GM21723 (cell line): ENCODE measurements around the gene ACTA2.

ENCODE experiments used
- ATAC-seq: cut with Tn5 transposase; IDR thresholded peaks from one replicate; pipeline ENCODE4 v1.9.1; 2021; ENCODE audit warnings: mild to moderate bottlenecking, moderate library complexity; ENCODE audit not compliant: unreplicated experiment

The ACTA2 gene

DNA sequence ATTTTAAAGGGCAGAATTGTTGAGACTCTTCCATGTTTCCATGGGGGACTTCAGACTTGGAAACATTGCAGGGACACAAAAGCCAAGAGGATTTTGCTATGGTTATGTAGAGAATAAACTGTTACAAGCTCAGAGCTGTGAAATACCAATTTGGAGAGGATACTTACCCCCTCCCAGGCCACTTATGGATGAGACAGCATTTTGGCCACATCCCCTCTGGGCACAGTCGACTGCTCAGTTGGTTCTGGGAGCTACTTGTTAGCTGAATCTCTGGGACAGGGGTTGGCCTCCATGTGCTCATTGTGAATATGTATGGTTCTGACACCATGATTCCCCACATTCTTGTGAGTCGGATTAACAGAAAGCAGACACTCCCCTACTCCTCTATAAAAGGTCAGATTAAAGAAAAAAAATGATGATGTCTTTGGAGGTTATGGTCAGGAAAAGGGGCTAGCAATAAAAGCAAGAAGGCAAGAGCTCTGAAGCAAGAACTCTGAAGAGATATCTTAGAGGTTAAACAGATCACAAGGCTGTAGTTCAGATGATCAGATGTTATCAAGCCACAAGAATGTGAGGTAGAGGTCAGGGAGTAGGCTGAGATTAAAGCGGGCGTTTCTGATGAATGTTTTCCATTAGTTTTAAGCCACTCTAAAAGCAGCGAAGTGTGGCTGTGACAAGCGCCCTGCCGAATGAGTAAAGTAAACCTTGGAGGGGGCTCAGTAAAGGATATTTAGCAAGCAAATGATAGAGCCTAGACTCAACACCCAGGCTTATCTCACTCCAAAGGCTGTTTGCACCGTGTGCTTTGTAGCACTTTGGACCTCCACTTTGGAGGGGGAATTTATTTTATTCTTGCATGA is 55.3 kb downstream of the ACTA2 start:
- no peak for ATAC-seq

DNA sequence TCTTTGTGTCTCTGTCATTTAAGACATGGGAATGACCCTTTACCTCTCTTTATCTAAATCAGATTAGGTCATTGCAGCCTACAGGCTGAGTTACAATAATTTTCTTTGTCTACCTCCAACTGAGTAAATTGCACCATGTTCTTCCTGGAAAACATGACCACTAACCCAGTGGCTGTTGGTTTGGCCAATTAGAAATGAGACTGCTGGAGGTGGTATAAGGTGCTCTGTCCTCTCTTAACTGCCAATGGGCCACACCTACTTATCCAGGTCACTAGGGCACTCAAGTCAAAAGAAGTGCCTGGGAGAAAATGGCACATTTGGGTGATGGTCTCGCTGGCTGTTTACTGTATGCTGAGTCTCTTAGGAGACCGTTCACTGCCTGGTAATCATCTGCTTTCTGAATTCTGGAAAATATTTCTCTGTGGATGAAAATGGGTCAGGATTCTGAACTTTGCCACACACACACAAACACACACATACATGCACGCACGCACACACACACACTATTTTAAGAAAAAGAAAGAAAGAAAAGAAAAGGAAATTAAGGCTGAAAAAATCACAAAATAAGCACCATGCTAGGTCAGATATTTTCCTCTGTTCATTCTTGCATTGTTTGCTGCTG is 56.1 kb downstream of the ACTA2 start:
- ATAC-seq, result no peak

DNA sequence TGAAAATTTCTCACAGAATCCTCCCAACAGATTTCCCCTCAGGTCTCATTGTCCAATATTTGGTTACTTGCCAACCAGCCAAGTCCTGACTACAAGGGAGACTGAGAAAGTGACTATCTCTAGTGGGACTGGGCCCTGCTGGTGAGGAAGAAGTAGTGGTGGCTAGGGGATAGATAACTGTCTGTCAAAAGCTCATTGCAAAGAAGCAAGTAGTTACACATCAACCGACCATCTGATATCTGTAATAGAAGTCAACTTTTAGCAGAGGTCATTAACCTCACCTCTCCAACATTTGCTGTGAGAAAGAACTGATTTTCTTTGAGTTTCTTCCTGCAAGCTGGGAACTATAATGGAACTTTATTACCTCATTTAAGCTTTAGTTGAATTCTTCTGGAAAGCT is 57.3 kb downstream of the ACTA2 start:
- ATAC-seq, result no peak

DNA sequence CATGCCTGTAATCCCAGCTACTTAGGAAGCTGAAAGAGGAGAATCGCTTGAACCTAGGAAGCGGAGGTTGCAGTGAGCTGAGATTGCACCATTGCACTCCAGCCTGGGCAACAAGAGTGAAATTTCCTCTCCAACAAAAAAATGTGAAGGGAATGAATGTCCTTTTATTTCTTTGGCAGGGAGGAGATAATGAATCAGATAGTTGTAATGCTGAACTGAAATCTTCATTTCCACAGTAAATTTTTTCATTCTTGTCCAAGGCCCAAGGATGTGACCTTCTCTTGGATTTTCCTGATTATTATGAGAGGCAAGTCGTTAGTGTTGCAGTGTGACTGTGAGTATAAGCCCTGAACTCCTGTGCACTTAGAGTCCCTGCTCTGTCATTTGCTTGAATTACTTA is 59.0 kb downstream of the ACTA2 start:
- no peak for ATAC-seq

DNA sequence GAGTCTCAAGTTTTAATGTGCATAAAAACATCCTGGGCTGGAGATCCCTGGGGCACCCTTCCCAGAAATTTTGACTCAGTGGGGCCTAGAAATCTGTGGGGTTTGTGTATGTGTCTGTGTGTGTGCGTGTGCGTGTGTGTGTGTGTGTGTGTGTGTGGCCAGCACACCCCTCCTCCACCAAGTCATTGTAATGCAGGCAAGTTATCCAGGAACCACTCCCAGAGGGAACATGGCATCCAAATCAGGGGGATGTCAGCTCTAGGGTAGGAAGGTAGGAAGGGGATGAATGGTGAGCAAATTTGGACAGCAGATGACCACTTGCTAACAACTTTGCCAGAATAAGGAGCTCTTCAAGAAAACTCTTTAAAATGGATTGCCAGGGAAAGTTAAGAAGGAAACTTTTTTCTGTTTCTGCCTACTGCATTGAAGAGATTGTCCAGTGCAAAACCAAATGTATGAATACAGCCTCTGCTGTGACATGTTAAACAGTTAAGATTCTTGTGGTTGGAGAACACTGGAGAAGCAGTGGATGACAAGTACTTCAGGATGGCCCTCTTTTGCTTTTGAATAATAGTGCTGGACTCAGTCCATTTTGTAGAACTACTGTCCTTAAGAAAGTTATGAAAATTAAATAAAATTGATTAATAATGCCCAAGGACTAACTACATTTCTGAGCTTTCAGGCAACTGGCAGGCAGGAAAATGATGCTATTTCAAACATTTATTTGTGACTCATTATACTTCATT is 60.2 kb downstream of the ACTA2 start:
- ATAC-seq, result no peak

DNA sequence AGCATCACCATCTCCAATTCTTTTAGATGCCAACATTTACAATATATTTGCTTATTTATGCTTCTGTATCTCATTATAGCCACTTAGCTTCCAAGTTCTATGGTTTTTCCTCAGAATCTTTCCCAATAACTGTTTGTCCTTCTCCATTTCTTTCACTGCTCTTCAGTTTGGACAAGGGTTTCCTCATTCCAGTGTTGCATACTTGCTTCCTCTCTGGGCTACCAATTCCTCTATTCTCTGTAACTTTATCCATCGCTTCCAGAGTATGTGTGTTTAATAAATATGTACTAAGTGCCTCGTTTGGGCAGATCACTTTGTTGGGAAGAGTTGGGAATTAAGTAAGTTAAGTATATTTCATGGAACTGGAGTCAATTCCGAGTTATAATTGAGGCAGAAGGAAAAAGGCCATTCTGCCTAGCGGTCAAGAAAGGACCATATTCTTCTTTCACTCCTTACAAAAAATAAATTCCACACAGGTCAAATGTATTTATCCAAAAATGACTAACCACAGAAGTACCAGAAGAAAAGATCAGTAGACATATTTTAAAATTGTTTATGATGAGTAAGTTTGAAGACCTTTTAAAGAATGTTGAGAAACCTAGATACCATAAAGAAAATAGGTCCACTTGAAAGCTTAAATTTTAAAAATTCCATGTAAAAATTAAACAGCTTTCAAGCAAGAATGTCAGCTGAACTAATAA is 61.7 kb downstream of the ACTA2 start:
- no peak for ATAC-seq

DNA sequence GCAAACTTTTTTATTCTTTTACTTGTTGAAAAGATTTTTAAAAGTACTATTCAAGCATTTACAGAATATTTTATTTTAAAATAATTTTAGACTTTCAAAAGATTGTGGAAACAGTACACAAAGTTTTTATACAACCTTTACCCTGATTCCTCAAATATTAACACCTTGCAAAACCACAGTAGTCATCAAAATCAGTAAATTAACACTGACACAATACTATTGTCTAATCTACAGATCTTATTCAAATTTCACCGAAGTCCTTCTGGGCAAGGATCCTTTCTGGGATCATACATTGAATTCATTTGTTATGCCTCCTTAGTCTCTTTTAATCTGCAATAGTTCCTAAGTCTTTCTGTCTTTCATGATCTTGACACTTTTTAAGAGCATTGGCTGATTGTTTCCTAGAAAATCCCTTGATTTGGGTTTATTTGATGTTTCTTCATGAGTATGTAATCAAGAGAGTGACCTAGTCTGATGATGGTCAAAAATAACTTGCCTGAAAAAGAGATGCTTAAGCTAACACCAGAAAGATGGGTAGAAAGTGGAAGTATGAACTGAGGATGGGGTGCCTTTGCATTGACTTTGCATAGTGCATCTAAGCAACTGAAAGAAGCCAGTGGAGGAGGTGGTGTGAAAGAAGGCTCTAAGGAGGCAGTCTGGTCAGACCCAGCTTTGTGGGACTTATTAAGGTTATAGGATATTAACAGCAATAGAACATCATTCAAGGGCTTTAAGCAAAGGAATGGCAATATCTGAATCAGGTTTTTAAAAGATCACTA is 62.8 kb downstream of the ACTA2 start:
- peak; percentile 61 for ATAC-seq

DNA sequence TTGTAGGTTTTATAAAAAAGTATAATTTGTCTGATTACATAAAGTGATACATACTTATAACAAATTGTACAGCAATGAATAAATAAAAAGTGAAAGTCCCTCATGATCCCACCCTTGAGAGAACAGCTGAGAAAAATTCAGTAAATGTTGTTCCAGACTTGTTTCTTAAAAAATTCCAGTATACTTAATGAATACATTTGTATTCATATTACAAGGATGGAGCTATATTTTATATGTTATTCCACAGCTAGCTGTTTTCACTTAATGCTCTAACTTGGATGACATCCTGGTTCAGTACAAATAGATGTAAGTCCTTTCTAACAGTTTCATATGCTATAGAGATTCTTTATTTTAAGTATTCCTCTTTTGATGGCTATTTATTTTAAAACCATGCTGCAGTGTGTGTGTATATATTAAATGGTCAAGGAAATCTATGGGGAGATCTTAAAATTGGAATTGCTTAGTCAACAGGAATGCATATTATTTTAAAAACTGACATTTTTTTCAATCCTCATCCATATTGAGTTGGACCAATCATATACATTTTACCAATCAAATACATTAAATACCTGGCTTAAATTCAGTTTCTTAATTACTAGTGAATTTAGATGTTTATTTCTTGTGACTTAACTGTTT is 63.6 kb downstream of the ACTA2 start:
- ATAC-seq, result no peak

DNA sequence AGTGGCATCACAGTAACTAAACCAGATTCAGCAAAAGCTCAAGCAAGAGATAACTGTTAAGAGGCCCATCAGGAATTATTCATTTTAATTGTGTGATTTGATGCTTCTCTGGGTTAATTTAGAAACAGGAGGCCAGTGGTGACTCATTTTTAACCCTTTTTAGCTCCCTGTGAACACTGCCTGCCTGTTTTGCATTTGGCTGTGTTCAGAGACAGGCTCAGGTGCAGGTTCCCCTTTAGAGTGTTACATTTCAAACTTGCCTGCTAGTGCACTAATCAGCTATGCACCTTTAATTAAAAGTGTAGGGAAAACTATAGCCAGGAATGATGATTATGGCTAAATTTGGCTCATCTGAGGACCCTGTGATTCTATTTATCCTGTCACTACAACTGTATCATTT is 66.0 kb downstream of the ACTA2 start:
- peak; percentile 57 for ATAC-seq
